Panc1 (cell line): ENCODE results near the gene ADAM12. TPM values are rescaled to one million over a fixed set of nuclear protein-coding genes. Genes with fewer than 3 reads are reported as not detected.

Source experiments
- ATAC-seq: fragments of 200-7000 bp; cut with Tn5 transposase; 2 replicates; pipeline ENCODE4 v1.9.1; 2020; ENCODE audit warnings: mild to moderate bottlenecking, moderate library complexity
- BruUV-seq: library from RNA; stranded (reverse); fragments of 400-500 nt; replicated peaks from 2 replicates; lab custom pipeline; 2021; lab: Mats Ljungman, UMichigan
- CTCF ChIA-PET: fragments of 300-600 bp; sonication (Branson Sonifier 250); formaldehyde crosslinking; loops from one replicate; lab custom pipeline; 2022; ENCODE audit warnings: antibody characterized with exemption; lab: Charles Lee
- POLR2A ChIA-PET: fragments of 300-600 bp; sonication (Branson Sonifier 250); formaldehyde crosslinking; loops from one replicate; lab custom pipeline; 2022; ENCODE audit warnings: antibody characterized with exemption; lab: Charles Lee
- DNase-seq: peaks from one replicate; pipeline ENCODE4 v3.0.0-alpha.2; 2010; ENCODE audit warnings: low read depth, low spot score
- H3K27ac ChIP-seq: 2 replicates; pipeline ENCODE4 v1.5.1; 2011; ENCODE audit warnings: mild to moderate bottlenecking, low read length, inconsistent platforms
- H3K27me3 ChIP-seq: fragments of 200-500 bp; sonication (Bioruptor generic); 2 replicates; pipeline ENCODE4 v1.6.0; 2014; ENCODE audit warnings: low read length, inconsistent platforms; ENCODE audit not compliant: control insufficient read depth, insufficient read depth
- H3K36me3 ChIP-seq: fragments of 200-500 bp; sonication (Bioruptor generic); 2 replicates; pipeline ENCODE4 v1.5.1; 2014; ENCODE audit warnings: inconsistent platforms, mild to moderate bottlenecking, low read length, moderate library complexity; ENCODE audit not compliant: control insufficient read depth, insufficient read depth
- H3K4me1 ChIP-seq: 2 replicates; pipeline ENCODE4 v1.5.1; 2011; ENCODE audit warnings: inconsistent platforms, mild to moderate bottlenecking, low read length, moderate library complexity; ENCODE audit not compliant: control insufficient read depth, insufficient read depth
- H3K4me3 ChIP-seq, 2 experiments: 2 replicates each; pipeline ENCODE4 v1.5.1; 2011 to 2012; ENCODE audit warnings: low read depth in 2 of 2, low read length in 2 of 2, mild to moderate bottlenecking in 2 of 2, inconsistent platforms in 1 of 2, moderate library complexity in 1 of 2
- H3K9me3 ChIP-seq: fragments of 200-500 bp; sonication (Bioruptor generic); 2 replicates; pipeline ENCODE4 v1.5.1; 2014; ENCODE audit warnings: low read depth, mild to moderate bottlenecking, inconsistent platforms, low read length, moderate library complexity; ENCODE audit not compliant: control insufficient read depth, insufficient read depth
- CTCF ChIP-seq: fragments of 450-650 bp; IDR thresholded peaks from 2 replicates; pipeline ENCODE4 v1.5.1; 2017; ENCODE audit warnings: mild to moderate bottlenecking
- POLR2AphosphoS5 ChIP-seq: IDR thresholded peaks from 2 replicates; pipeline ENCODE4 v1.6.1; 2012; ENCODE audit warnings: mild to moderate bottlenecking, low read depth, low read length, moderate library complexity
- SIN3A ChIP-seq: IDR thresholded peaks from 2 replicates; pipeline ENCODE4 v1.6.1; 2012; ENCODE audit warnings: low read depth, mild to moderate bottlenecking, low read length, moderate library complexity, borderline replicate concordance; ENCODE audit not compliant: insufficient read depth
- TCF7L2 ChIP-seq: IDR thresholded peaks from 2 replicates; pipeline ENCODE4 v1.6.1; 2011; ENCODE audit warnings: mild to moderate bottlenecking, low read depth, low read length, inconsistent platforms
- in situ Hi-C: cut with HindIII; loops from 2 replicates; pipeline ENCODE4 v1.10.0; 2016; ENCODE audit warnings: low sequenced_read_pairs, low pct_unique_long_range_greater_than_20kb
- intact Hi-C: fragments of 100-400 bp; cut with micrococcal nuclease; formaldehyde crosslinking; loops from one replicate; pipeline ENCODE4 v1.10.0; 2022; ENCODE audit not compliant: unreplicated experiment
- total RNA-seq: library from RNA; stranded (reverse); gene quantifications from one replicate; pipeline ENCODE4 v1.2.1, GENCODE V29; 2021; ENCODE audit not compliant: unreplicated experiment
- TF ChIP-seq, protein P1 (sequence below), 2 experiments: IDR thresholded peaks; 2 replicates each; pipeline ENCODE4 v1.6.1; 2011 to 2012; ENCODE audit warnings: low read depth in 2 of 2, control low read depth in 1 of 2, low read length in 1 of 2, mild to moderate bottlenecking in 1 of 2, moderate library complexity in 1 of 2; ENCODE audit not compliant: insufficient read depth in 1 of 2

Gene ADAM12
- total RNA-seq, 1 experiment from 2014 or later = 0.10 TPM

DNA sequence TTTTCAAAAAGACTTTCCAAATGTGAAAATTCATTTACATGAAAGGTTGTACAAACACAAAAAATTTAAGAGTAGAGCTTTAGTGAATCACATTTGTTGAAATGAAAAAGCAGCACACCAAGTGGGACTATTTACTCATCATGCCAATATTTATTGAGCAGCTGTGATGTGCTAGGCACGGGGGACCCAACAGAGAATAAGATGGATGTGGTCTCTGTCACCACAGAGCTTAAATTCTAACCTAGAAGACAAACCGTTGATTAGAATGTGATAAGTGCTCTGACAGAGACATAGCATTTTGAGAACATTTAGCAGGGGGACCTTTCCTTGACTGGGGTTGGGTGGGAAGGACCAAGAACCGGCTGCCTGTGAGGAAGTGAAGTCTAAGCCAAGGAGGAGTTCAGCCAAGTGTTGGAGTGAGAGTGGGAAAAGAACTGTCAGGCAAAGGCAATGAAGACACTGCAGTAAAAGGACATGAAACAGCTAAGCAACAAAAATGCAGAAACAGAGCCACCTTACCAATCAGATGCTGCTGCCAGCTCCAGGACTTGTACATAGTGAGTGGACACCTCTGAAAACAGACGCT, 19.1 kb downstream of the ADAM12 start:
- POLR2A ChIA-PET = no interaction called here
- DNase-seq (no peak), ATAC-seq (no peak)
- no peak for TF ChIP-seq POLR2AphosphoS5
- no peak for TF ChIP-seq SIN3A
- TF ChIP-seq, protein P1, sequence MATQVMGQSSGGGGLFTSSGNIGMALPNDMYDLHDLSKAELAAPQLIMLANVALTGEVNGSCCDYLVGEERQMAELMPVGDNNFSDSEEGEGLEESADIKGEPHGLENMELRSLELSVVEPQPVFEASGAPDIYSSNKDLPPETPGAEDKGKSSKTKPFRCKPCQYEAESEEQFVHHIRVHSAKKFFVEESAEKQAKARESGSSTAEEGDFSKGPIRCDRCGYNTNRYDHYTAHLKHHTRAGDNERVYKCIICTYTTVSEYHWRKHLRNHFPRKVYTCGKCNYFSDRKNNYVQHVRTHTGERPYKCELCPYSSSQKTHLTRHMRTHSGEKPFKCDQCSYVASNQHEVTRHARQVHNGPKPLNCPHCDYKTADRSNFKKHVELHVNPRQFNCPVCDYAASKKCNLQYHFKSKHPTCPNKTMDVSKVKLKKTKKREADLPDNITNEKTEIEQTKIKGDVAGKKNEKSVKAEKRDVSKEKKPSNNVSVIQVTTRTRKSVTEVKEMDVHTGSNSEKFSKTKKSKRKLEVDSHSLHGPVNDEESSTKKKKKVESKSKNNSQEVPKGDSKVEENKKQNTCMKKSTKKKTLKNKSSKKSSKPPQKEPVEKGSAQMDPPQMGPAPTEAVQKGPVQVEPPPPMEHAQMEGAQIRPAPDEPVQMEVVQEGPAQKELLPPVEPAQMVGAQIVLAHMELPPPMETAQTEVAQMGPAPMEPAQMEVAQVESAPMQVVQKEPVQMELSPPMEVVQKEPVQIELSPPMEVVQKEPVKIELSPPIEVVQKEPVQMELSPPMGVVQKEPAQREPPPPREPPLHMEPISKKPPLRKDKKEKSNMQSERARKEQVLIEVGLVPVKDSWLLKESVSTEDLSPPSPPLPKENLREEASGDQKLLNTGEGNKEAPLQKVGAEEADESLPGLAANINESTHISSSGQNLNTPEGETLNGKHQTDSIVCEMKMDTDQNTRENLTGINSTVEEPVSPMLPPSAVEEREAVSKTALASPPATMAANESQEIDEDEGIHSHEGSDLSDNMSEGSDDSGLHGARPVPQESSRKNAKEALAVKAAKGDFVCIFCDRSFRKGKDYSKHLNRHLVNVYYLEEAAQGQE (IDR thresholded peaks at IDR 0.05; ENCODE audit: insufficient read depth in 1 of 2, low read depth in 2 of 2, low read length in 1 of 2) = no peak
- TF ChIP-seq CTCF = no peak
- no peak for TF ChIP-seq TCF7L2
- intact Hi-C loops = no loop called here
- no peak overlapping the region for H3K4me3 ChIP-seq
- no peaks in the 10 kb centered on the region for H3K27me3 ChIP-seq
- H3K9me3 ChIP-seq = no peaks in the 10 kb centered on the region
- no peak overlapping the region for H3K27ac ChIP-seq
- H3K36me3 ChIP-seq = no peaks in the 10 kb centered on the region
- in situ Hi-C loops = no loop called here
- CTCF ChIA-PET = no interaction called here
- H3K4me1 ChIP-seq = no peaks in the 10 kb centered on the region
- BruUV-seq = no TSS peak

GRCh38 chr10:126357169-126357568, 31.1 kb downstream of the ADAM12 start:
- BruUV-seq = no TSS peak
- Histone ChIP-seq H3K36me3 (no peaks in the 10 kb centered on the region), H3K9me3 (peaks cover 15% of the 10 kb centered on the region; the same call in 1 of the 2 replicates), H3K27ac (no peak overlapping the region), H3K27me3 (no peaks in the 10 kb centered on the region), H3K4me1 (no peaks in the 10 kb centered on the region), H3K4me3 (no peak overlapping the region)
- no peak for ATAC-seq
- CTCF ChIA-PET = no interaction called here
- intact Hi-C loops = no loop called here
- POLR2A ChIA-PET = no interaction called here
- TF ChIP-seq TCF7L2 (no peak), SIN3A (no peak), CTCF (no peak), POLR2AphosphoS5 (no peak)
- TF ChIP-seq, protein P1 (IDR thresholded peaks at IDR 0.05; ENCODE audit: insufficient read depth in 1 of 2, low read depth in 2 of 2, low read length in 1 of 2) = no peak
- DNase-seq = no peak
- in situ Hi-C loops = no loop called here
